Bone marrow (tissue), 2 donors: Measurements from ENCODE around the gene HNRNPUL2.
"Not testable (repeated sequence)": the region's sequence is repeated elsewhere in the genome, so short reads cannot be mapped to it uniquely, and the experiment has no call there.

Experiments used
- DNase-seq, 2 donors: peaks; one replicate each; lab custom pipeline; 2025; lab: John Stamatoyannopoulos, UW

The HNRNPUL2 gene

GRCh38 chr11:62703921-62704320 lies 23.3 kb downstream of the HNRNPUL2 start:
- DNase-seq: not testable (repeated sequence)

- DNase-seq: peak in 1 of 2 donors; percentile 8
Measured at GRCh38 chr11:62702246-62702645, 25.0 kb downstream of the HNRNPUL2 start.

- DNase-seq: peak; percentile 46 to 56
Measured at GRCh38 chr11:62694455-62695167, 32.6 kb downstream of the HNRNPUL2 start.

- not testable (repeated sequence) for DNase-seq
Measured at GRCh38 chr11:62693624-62694023, 33.6 kb downstream of the HNRNPUL2 start.

GRCh38 chr11:62689421-62690183 lies 37.7 kb downstream of the HNRNPUL2 start, which contains the start of gene LRRN4CL:
TSS of gene LRRN4CL (minus strand) at chr11:62689530. CDS start at chr11:62688508, 1,022 bp downstream.
- DNase-seq: no peak

- DNase-seq: no peak
Measured at GRCh38 chr11:62688491-62688890, 38.8 kb downstream of the HNRNPUL2 start.

GRCh38 chr11:62687508-62688396 lies 39.5 kb downstream of the HNRNPUL2 start:
- no peak for DNase-seq

GRCh38 chr11:62682518-62682917 lies 44.7 kb downstream of the HNRNPUL2 start:
- no peak for DNase-seq

- DNase-seq: peak in 1 of 2 donors; percentile 62
Measured at GRCh38 chr11:62680825-62681240, 46.4 kb downstream of the HNRNPUL2 start.

GRCh38 chr11:62678770-62679696 lies 48.2 kb downstream of the HNRNPUL2 start, which contains the start of gene UBXN1:
TSS of gene UBXN1 (minus strand) at chr11:62679073. CDS start at chr11:62678923, 150 bp downstream.
- peak; percentile 83 to 87 for DNase-seq

- no peak for DNase-seq
Measured at GRCh38 chr11:62678433-62678769, 48.9 kb downstream of the HNRNPUL2 start.

GRCh38 chr11:62677714-62678113 lies 49.5 kb downstream of the HNRNPUL2 start:
- DNase-seq: no peak

GRCh38 chr11:62677156-62677555 lies 50.1 kb downstream of the HNRNPUL2 start:
- no peak for DNase-seq

GRCh38 chr11:62676698-62677097 lies 50.6 kb downstream of the HNRNPUL2 start:
- no peak for DNase-seq

GRCh38 chr11:62675415-62675814 lies 51.8 kb downstream of the HNRNPUL2 start:
- not testable (repeated sequence) for DNase-seq

GRCh38 chr11:62673196-62673525 lies 54.1 kb downstream of the HNRNPUL2 start:
- DNase-seq: no peak

GRCh38 chr11:62671608-62672389 lies 55.5 kb downstream of the HNRNPUL2 start, which contains the start of the genes LBHD1 and UQCC3:
TSS of gene LBHD1 (minus strand) at chr11:62672267. CDS start at chr11:62670031, 2,236 bp downstream.
TSS of gene UQCC3 (plus strand) at chr11:62671673. CDS start at chr11:62671746, 73 bp downstream.
- peak; percentile 75 to 76 for DNase-seq

GRCh38 chr11:62671236-62671607 lies 56.0 kb downstream of the HNRNPUL2 start:
- no peak for DNase-seq

- DNase-seq: no peak
Measured at GRCh38 chr11:62669420-62670161, 57.7 kb downstream of the HNRNPUL2 start.
